Measurements from ENCODE around the gene GFY.

DNA sequence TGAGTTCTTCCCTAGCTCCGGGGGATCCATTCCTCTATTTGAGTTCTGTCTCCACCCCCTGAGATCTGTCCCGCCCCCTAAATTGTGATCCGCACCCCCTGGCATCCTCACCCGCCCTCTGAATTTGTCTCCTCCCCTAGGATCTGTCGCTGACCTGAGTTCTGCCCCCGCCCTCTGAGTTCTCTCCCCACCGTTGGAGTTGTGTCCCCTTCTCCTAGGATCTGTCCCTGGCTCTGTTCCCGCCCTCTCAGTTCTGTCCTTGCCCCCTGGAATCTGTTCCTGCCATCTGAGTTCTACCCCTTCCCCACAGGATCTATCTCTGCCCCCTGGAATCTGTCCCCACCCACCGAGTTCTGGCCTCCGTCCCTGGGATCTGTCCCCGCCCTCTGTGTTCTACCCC lies 17.2 kb downstream of the GFY start:
- TF ChIP-seq POLR2A (IDR thresholded peaks at IDR 0.05): no peak
- TF ChIP-seq, protein P1, sequence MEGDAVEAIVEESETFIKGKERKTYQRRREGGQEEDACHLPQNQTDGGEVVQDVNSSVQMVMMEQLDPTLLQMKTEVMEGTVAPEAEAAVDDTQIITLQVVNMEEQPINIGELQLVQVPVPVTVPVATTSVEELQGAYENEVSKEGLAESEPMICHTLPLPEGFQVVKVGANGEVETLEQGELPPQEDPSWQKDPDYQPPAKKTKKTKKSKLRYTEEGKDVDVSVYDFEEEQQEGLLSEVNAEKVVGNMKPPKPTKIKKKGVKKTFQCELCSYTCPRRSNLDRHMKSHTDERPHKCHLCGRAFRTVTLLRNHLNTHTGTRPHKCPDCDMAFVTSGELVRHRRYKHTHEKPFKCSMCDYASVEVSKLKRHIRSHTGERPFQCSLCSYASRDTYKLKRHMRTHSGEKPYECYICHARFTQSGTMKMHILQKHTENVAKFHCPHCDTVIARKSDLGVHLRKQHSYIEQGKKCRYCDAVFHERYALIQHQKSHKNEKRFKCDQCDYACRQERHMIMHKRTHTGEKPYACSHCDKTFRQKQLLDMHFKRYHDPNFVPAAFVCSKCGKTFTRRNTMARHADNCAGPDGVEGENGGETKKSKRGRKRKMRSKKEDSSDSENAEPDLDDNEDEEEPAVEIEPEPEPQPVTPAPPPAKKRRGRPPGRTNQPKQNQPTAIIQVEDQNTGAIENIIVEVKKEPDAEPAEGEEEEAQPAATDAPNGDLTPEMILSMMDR (IDR thresholded peaks at IDR 0.05): no peak

Data from lower leg skin (tissue), 3 donors.